ENCODE results near the gene AKR7A2.

Gene AKR7A2

GRCh38 chr1:19360016-19360415 is 48.1 kb upstream of the AKR7A2 start:
- no peak overlapping the region for H3K9ac ChIP-seq (ENCODE audit: low read length)
- no peaks in the 10 kb centered on the region for H3K27me3 ChIP-seq (ENCODE audit: low read length)
- H3K9me3 ChIP-seq (ENCODE audit: insufficient read depth, low read length) = no peaks in the 10 kb centered on the region
- no peaks in the 10 kb centered on the region for H3K9me2 ChIP-seq (replicated peaks; ENCODE audit: insufficient read depth, low read length)
- TF ChIP-seq EZH2phosphoT487 (conservative IDR thresholded peaks at IDR 0.05; ENCODE audit: low read length) = no peak
- no peak overlapping the region for H2AFZ ChIP-seq (ENCODE audit: low read depth, low read length, severe bottlenecking)
- H3K4me3 ChIP-seq (ENCODE audit: insufficient read depth, low read length, poor library complexity, severe bottlenecking) = no peak overlapping the region
- H3F3A ChIP-seq (ENCODE audit: insufficient read depth) = no peaks in the 10 kb centered on the region
- 0 out of 2 replicates have a peak, but pooled peaks cover 6% of the 10 kb centered on the region for H3K79me2 ChIP-seq (ENCODE audit: insufficient read depth, low read length)
- no peaks in the 10 kb centered on the region for H4K20me1 ChIP-seq (ENCODE audit: low read depth, low read length)
- H3K4me2 ChIP-seq (ENCODE audit: low read depth, low read length, poor library complexity, severe bottlenecking) = no peak overlapping the region
- no peak overlapping the region for H3K27ac ChIP-seq (ENCODE audit: low read depth, low read length)
- no peaks in the 10 kb centered on the region for H3K36me3 ChIP-seq (ENCODE audit: low read length)

DNA sequence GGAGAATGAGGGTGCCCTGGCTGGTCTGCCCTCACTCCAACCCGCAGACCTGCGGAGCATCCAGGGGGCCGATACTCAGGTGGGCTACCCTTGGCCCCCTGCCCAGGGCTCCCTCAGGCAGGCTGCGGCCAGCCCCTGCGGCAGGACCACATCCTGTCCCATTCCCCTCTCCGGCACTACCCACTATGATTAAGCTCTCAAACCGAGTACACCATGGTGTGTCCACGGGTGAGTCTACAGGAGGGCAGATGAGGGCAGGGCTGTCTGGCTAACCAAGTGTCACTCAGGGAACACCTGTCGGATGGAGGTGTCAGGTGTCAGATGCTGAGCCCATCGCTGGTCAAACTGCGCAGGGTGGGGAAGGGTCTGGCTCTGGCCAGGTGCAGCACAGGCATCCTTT is 47.4 kb upstream of the AKR7A2 start:
- H3K27me3 ChIP-seq (ENCODE audit: low read length) = no peaks in the 10 kb centered on the region
- H3F3A ChIP-seq (ENCODE audit: insufficient read depth) = no peaks in the 10 kb centered on the region
- no peaks in the 10 kb centered on the region for H3K9me2 ChIP-seq (replicated peaks; ENCODE audit: insufficient read depth, low read length)
- TF ChIP-seq CTCF (IDR thresholded peaks at IDR 0.05; ENCODE audit: insufficient read depth, low read length, poor library complexity, severe bottlenecking) (no peak), EZH2phosphoT487 (conservative IDR thresholded peaks at IDR 0.05; ENCODE audit: low read length) (no peak)
- H3K36me3 ChIP-seq (ENCODE audit: low read length) = no peaks in the 10 kb centered on the region
- no peak overlapping the region for H3K4me2 ChIP-seq (ENCODE audit: low read depth, low read length, poor library complexity, severe bottlenecking)
- H3K27ac ChIP-seq (ENCODE audit: low read depth, low read length) = no peak overlapping the region
- no peaks in the 10 kb centered on the region for H3K9me3 ChIP-seq (ENCODE audit: insufficient read depth, low read length)
- 0 out of 2 replicates have a peak, but pooled peaks cover 6% of the 10 kb centered on the region for H3K79me2 ChIP-seq (ENCODE audit: insufficient read depth, low read length)
- H3K9ac ChIP-seq (ENCODE audit: low read length) = no peak overlapping the region
- no peaks in the 10 kb centered on the region for H4K20me1 ChIP-seq (ENCODE audit: low read depth, low read length)
- H2AFZ ChIP-seq (ENCODE audit: low read depth, low read length, severe bottlenecking) = no peak overlapping the region
- no peak overlapping the region for H3K4me3 ChIP-seq (ENCODE audit: insufficient read depth, low read length, poor library complexity, severe bottlenecking)

GRCh38 chr1:19358710-19359109 is 46.8 kb upstream of the AKR7A2 start:
- H3K4me3 ChIP-seq (ENCODE audit: insufficient read depth, low read length, poor library complexity, severe bottlenecking) = no peak overlapping the region
- H3K79me2 ChIP-seq (ENCODE audit: insufficient read depth, low read length) = 0 out of 2 replicates have a peak, but pooled peaks cover 6% of the 10 kb centered on the region
- no peaks in the 10 kb centered on the region for H3K9me2 ChIP-seq (replicated peaks; ENCODE audit: insufficient read depth, low read length)
- no peaks in the 10 kb centered on the region for H3K27me3 ChIP-seq (ENCODE audit: low read length)
- H3K36me3 ChIP-seq (ENCODE audit: low read length) = no peaks in the 10 kb centered on the region
- H3K4me2 ChIP-seq (ENCODE audit: low read depth, low read length, poor library complexity, severe bottlenecking) = no peak overlapping the region
- H4K20me1 ChIP-seq (ENCODE audit: low read depth, low read length) = no peaks in the 10 kb centered on the region
- no peak overlapping the region for H3K27ac ChIP-seq (ENCODE audit: low read depth, low read length)
- H3K9me3 ChIP-seq (ENCODE audit: insufficient read depth, low read length) = no peaks in the 10 kb centered on the region
- TF ChIP-seq CTCF (IDR thresholded peaks at IDR 0.05; ENCODE audit: insufficient read depth, low read length, poor library complexity, severe bottlenecking) (no peak), EZH2phosphoT487 (conservative IDR thresholded peaks at IDR 0.05; ENCODE audit: low read length) (no peak)
- H2AFZ ChIP-seq (ENCODE audit: low read depth, low read length, severe bottlenecking) = no peak overlapping the region
- no peak overlapping the region for H3K9ac ChIP-seq (ENCODE audit: low read length)
- no peaks in the 10 kb centered on the region for H3F3A ChIP-seq (ENCODE audit: insufficient read depth)

DNA sequence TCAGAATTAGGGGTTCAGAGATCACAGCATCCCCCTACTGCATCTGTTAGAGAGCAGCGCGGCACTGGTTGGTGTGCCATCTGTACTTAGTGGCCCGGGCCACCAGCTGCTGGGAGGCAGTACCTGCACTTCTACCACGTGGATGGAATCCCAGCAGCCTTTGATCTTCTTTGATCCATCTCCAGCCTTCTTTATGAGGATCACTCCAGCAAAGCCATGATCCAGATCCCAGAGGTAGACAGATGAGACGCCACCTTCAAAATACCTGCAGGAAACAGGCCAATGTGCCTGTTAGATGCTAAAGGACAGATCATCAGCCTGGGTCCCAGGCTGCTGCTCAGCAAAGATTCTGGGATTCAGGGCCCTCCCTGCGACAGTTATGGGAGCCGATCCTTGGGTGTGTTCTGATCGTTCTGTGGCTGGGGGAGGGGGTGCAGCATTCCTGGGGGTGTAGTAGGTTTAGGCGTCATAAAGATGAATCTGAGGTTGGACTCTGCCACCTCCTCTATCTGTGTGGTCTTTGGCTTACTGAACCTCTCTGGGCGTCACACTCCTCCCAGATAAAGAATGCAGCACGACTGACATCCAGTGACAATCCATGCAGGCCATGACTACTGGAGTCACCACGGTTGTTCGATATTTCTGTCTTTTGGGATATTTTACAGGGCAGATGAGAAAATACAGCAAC is 45.5 kb upstream of the AKR7A2 start:
- no peak overlapping the region for H3K4me3 ChIP-seq (ENCODE audit: insufficient read depth, low read length, poor library complexity, severe bottlenecking)
- no peak overlapping the region for H3K4me2 ChIP-seq (ENCODE audit: low read depth, low read length, poor library complexity, severe bottlenecking)
- H3K27me3 ChIP-seq (ENCODE audit: low read length) = no peaks in the 10 kb centered on the region
- H3F3A ChIP-seq (ENCODE audit: insufficient read depth) = no peaks in the 10 kb centered on the region
- H3K9me3 ChIP-seq (ENCODE audit: insufficient read depth, low read length) = no peaks in the 10 kb centered on the region
- no peak overlapping the region for H2AFZ ChIP-seq (ENCODE audit: low read depth, low read length, severe bottlenecking)
- no peak overlapping the region for H3K9ac ChIP-seq (ENCODE audit: low read length)
- no peaks in the 10 kb centered on the region for H3K9me2 ChIP-seq (replicated peaks; ENCODE audit: insufficient read depth, low read length)
- TF ChIP-seq EZH2phosphoT487 (conservative IDR thresholded peaks at IDR 0.05; ENCODE audit: low read length) (no peak), CTCF (IDR thresholded peaks at IDR 0.05; ENCODE audit: insufficient read depth, low read length, poor library complexity, severe bottlenecking) (no peak)
- no peak overlapping the region for H3K27ac ChIP-seq (ENCODE audit: low read depth, low read length)
- no peaks in the 10 kb centered on the region for H3K79me2 ChIP-seq (ENCODE audit: insufficient read depth, low read length)
- no peaks in the 10 kb centered on the region for H4K20me1 ChIP-seq (ENCODE audit: low read depth, low read length)
- H3K36me3 ChIP-seq (ENCODE audit: low read length) = no peaks in the 10 kb centered on the region
